SH-SY5Y (cell line): ENCODE data around the gene SPON1.

Experiments
- GATA2 ChIP-seq: IDR thresholded peaks from 2 replicates; pipeline ENCODE4 v1.6.1; 2011; ENCODE audit warnings: mild to moderate bottlenecking, low read depth, low read length
- GATA3 ChIP-seq: IDR thresholded peaks from 2 replicates; pipeline ENCODE4 v1.6.1; 2011; ENCODE audit warnings: low read depth, mild to moderate bottlenecking, low read length, moderate library complexity

Gene SPON1

GRCh38 chr11:14067686-14068085, 105.2 kb downstream of the SPON1 start:
- TF ChIP-seq GATA2 = no peak
- TF ChIP-seq GATA3 = no peak

- TF ChIP-seq GATA3 = no peak
- no peak for TF ChIP-seq GATA2
Observed at GRCh38 chr11:14070896-14071295, 108.4 kb downstream of the SPON1 start.

GRCh38 chr11:14073849-14074476, 111.4 kb downstream of the SPON1 start:
- TF ChIP-seq GATA2 (no peak), GATA3 (no peak)

GRCh38 chr11:14075118-14076078, 112.9 kb downstream of the SPON1 start:
- no peak for TF ChIP-seq GATA3
- no peak for TF ChIP-seq GATA2

GRCh38 chr11:14079011-14079410, 116.5 kb downstream of the SPON1 start:
- TF ChIP-seq GATA3 (no peak), GATA2 (no peak)

- no peak for TF ChIP-seq GATA2
- no peak for TF ChIP-seq GATA3
Observed at GRCh38 chr11:14079797-14080196, 117.3 kb downstream of the SPON1 start.

GRCh38 chr11:14081581-14082231, 119.2 kb downstream of the SPON1 start:
- no peak for TF ChIP-seq GATA2
- TF ChIP-seq GATA3 = no peak

GRCh38 chr11:14082338-14082737, 119.8 kb downstream of the SPON1 start:
- no peak for TF ChIP-seq GATA2
- no peak for TF ChIP-seq GATA3

- no peak for TF ChIP-seq GATA3
Observed at GRCh38 chr11:14089690-14090462, 127.4 kb downstream of the SPON1 start.

GRCh38 chr11:14093065-14093464, 130.5 kb downstream of the SPON1 start:
- no peak for TF ChIP-seq GATA2
- TF ChIP-seq GATA3 = no peak

- TF ChIP-seq GATA2 = no peak
Observed at GRCh38 chr11:14094481-14095037, 132.0 kb downstream of the SPON1 start.

- TF ChIP-seq GATA3 = no peak
- no peak for TF ChIP-seq GATA2
Observed at GRCh38 chr11:14095882-14096281, 133.4 kb downstream of the SPON1 start.

- TF ChIP-seq GATA3 (no peak), GATA2 (no peak)
Observed at GRCh38 chr11:14096606-14097005, 134.1 kb downstream of the SPON1 start.

- TF ChIP-seq GATA2 (no peak), GATA3 (no peak)
Observed at GRCh38 chr11:14101388-14101787, 138.9 kb downstream of the SPON1 start.

GRCh38 chr11:14102766-14103165, 140.2 kb downstream of the SPON1 start:
- no peak for TF ChIP-seq GATA3
- no peak for TF ChIP-seq GATA2

- no peak for TF ChIP-seq GATA2
- no peak for TF ChIP-seq GATA3
Observed at GRCh38 chr11:14105446-14105845, 142.9 kb downstream of the SPON1 start.
